Retinal pigment epithelial cell (primary cell): ENCODE results near the gene SELENOT.
"Not testable (repeated sequence)": the region's sequence is repeated elsewhere in the genome, so short reads cannot be mapped to it uniquely, and the experiment has no call there.

Experiments
- DNase-seq: peaks from one replicate; pipeline ENCODE4 v3.0.0-alpha.2; 2010; ENCODE audit warnings: low read depth
- H3K4me3 ChIP-seq: 2 replicates; pipeline ENCODE4 v1.5.1; 2011; ENCODE audit warnings: mild to moderate bottlenecking, low read length, control low read depth, moderate library complexity
- TF ChIP-seq, protein P1 (sequence below): conservative IDR thresholded peaks from 2 replicates; pipeline ENCODE4 v1.5.1; 2011; ENCODE audit warnings: low read depth, low read length, control low read depth, inconsistent platforms

The SELENOT gene

DNA sequence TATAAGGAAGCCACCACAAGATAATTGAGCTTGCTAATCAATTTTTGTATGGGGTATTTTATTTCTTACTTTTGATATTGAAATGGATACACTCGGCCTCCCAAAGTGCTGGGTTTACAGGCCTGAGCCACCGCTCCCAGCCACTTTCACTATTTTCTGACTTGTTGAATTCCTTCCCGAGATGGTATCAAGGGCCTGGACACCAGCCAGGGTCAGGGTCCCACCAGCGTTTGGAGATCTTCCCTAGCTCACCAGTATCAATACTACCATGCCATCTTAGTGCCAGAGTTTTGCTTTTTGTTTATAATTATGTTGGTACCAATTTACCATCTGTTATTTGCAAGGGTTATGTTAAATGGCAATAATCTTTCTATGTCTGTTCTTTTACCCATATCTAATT lies 5.5 kb upstream of the SELENOT start:
- no peak overlapping the region for H3K4me3 ChIP-seq
- TF ChIP-seq, protein P1, sequence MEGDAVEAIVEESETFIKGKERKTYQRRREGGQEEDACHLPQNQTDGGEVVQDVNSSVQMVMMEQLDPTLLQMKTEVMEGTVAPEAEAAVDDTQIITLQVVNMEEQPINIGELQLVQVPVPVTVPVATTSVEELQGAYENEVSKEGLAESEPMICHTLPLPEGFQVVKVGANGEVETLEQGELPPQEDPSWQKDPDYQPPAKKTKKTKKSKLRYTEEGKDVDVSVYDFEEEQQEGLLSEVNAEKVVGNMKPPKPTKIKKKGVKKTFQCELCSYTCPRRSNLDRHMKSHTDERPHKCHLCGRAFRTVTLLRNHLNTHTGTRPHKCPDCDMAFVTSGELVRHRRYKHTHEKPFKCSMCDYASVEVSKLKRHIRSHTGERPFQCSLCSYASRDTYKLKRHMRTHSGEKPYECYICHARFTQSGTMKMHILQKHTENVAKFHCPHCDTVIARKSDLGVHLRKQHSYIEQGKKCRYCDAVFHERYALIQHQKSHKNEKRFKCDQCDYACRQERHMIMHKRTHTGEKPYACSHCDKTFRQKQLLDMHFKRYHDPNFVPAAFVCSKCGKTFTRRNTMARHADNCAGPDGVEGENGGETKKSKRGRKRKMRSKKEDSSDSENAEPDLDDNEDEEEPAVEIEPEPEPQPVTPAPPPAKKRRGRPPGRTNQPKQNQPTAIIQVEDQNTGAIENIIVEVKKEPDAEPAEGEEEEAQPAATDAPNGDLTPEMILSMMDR: no peak
- DNase-seq: no peak

DNA sequence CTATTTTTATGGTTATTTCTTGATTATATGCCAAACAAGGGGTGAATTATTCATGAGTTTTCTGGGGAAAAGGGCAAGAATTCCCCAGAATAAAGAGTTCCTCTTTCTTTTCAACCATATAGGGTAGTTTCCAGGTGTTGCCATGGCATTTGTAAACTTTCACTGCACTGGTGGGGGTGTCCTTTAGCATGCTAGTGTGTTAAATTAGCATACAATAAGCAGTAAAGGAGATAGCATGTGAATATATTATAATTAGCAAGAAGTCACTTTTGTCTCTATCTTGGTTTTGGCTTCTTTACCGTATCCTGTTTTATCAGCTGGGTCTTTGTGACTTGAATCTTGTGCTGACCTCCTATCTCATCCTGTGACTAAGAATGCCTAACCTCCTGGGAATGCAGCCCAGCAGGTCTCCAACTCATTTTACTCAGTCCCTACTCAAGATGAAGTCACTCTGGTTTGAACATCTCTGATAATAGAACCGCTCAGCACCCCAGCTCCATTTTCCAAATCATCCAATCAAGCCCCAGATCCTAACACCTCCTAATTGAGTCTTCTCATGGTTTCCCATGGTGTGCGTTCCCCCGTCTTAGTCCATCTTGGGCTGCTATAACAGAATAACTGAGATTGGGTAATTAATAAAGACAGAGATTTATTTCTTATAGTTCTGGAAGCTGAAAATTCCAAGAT lies 3.4 kb upstream of the SELENOT start:
- no peak overlapping the region for H3K4me3 ChIP-seq
- TF ChIP-seq, protein P1: no peak
- no peak for DNase-seq

DNA sequence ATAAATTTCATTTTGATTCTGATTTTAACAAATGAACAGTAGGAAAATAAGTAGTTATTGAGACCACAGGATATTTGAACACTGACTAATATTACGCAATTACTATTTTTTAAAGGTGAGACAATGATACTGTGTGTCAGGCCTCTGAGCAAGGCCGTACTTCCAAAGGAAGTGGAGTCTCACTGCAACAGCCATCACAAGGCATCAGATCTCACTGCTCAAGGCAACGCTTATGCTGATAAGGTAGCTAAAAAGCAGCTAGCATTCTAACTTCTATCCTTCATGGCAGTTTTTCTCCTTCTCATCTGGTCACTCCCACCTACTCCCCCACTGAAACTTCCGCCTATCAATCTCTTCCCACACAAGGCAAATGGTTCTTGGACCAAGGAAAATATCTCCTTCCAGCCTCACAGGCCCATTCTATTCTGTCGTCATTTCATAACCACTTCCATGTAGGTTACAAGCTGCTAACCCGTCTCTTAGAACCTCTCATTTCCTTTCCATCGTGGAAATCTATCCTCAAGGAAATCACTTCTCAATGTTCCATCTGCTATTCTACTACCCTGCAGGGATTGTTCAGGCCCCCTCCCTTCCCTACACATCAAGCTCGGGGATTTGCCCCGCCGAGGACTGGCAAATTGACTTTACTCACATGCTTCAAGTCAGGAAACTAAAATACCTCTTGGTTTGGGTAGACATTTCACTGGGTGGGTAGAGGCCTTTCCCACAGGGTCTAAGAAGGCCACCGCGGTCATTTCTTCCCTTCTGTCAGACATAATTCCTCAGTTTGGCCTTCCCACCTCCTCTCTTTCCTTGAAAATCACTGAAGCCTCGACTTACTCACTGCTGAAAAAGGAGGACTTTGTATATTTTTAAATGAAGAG lies 2.2 kb upstream of the SELENOT start:
- not testable (repeated sequence) for DNase-seq, H3K4me3 ChIP-seq

DNA sequence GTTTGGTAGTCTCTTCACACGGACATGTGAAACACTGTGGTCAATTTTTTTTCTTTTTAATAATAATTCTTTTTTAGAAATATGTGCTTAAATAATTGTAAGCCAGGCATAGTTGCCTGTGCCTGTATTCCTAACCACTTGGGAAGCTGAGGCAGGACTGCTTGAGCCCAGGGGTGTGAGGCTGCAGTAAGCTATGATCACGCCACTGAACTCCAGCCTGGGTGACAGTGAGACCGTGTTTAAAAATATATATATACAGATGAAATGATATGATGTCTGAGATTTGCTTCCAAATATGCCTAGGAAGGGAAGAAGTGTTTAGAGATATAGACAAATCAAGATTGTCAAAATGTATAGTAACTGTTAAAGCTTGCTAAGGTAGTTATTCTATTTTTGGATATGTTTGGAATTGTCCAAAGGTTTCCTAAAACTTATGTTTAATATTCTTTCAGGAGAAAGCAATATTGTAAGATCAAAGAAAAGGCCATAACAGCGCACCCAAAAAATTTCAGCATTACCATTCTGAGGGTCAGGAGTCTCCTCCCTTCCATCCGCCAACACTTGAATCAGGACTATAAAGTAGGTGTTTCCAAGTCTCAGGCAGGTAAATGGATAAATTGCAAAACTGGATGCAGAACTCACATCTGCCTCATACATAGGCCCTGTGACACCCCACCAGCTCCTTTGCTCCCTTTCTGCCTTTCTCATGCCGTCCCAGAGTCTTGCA lies 532 bp upstream of the SELENOT start:
- TF ChIP-seq, protein P1: no peak
- no peak for DNase-seq
- peak overlapping the region; percentile 91 for H3K4me3 ChIP-seq

DNA sequence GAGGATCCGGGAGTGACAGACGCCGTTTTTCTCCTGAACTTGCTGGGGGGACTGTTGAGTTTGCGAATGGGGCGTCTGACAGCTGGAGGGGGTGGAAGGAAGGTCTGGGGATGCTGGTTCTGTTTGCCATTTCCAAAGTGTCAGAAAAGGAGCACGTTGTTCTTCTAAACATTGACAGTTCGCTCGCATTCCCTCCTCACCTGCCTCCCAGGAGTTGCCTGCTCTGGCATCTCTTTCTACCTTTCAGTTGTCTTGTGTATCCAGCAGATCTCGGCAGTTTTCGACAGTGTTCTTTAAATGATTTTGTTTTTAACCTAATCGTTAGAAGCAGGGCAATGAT lies 829 bp downstream of the SELENOT start:
- H3K4me3 ChIP-seq: peak overlapping the region; percentile 91
- TF ChIP-seq, protein P1: no peak
- DNase-seq: no peak

DNA sequence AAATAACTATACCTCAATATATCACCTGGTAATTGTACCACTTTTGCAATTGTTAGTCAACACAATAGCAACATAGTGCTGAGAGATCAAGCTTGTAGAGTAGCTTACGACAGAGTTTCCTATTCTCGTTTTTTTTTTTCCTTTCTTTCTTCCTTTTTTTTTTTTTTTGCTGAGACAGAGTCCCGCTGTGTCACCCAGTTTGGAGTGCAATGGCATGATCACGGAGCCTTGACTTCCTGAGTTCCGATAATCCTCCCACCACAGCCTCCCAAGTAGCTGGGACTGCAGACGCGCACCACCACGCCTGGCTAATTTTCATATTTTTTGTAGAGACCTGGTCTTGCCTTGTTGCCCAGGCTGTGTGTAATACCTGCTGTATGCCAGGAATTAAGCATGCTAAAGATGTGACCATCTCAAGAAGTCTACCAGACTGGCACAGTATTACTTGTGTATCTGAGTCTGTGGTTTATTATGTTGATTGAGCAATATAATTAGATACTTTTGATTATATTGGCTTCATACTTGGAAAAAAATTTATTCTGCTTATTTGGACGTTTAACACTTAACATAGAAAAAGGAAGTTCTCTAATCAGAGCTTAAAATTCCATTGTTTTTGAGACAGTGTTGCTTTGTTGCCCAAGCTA lies 3.0 kb downstream of the SELENOT start:
- H3K4me3 ChIP-seq: no peak overlapping the region
- TF ChIP-seq, protein P1: no peak

More for the DNA sequence above, 3.0 kb downstream of the SELENOT start:
- no peak for DNase-seq
